ENCODE measurements around the gene PTPRK.

Gene PTPRK

GRCh38 chr6:127972815-127973214 is 547.6 kb downstream of the PTPRK start:
- no peak overlapping the region for H3K4me3 ChIP-seq
- no peaks in the 10 kb centered on the region for H3K9me3 ChIP-seq
- intact Hi-C loops (cut with DNase I; ENCODE audit: low total_unique reads) = no loop called here
- no peaks in the 10 kb centered on the region for H3K4me1 ChIP-seq
- peaks cover 45 to 63% (median 48%) of the 10 kb centered on the region in 3 donors for H3K36me3 ChIP-seq
- H3K27ac ChIP-seq = no peak overlapping the region
- TF ChIP-seq CTCF (IDR thresholded peaks at IDR 0.05) = no peak
- no peaks in the 10 kb centered on the region for H3K27me3 ChIP-seq
- no peak for DNase-seq

GRCh38 chr6:127971945-127972391 is 548.4 kb downstream of the PTPRK start:
- H3K4me1 ChIP-seq = no peaks in the 10 kb centered on the region
- intact Hi-C loops (cut with DNase I; ENCODE audit: low total_unique reads) = no loop called here
- H3K9me3 ChIP-seq = no peaks in the 10 kb centered on the region
- H3K36me3 ChIP-seq = peaks cover 41 to 57% (median 49%) of the 10 kb centered on the region in 3 donors
- TF ChIP-seq CTCF (IDR thresholded peaks at IDR 0.05) = no peak
- H3K27ac ChIP-seq = no peak overlapping the region
- DNase-seq = no peak
- no peak overlapping the region for H3K4me3 ChIP-seq
- H3K27me3 ChIP-seq = no peaks in the 10 kb centered on the region

GRCh38 chr6:127971386-127971785 is 549.0 kb downstream of the PTPRK start:
- Histone ChIP-seq H3K9me3 (no peaks in the 10 kb centered on the region), H3K4me3 (no peak overlapping the region), H3K27ac (no peak overlapping the region), H3K27me3 (no peaks in the 10 kb centered on the region), H3K36me3 (peaks cover 35 to 51% (median 49%) of the 10 kb centered on the region in 3 donors), H3K4me1 (no peaks in the 10 kb centered on the region)
- intact Hi-C loops (cut with DNase I; ENCODE audit: low total_unique reads) = no loop called here
- DNase-seq = no peak
- TF ChIP-seq CTCF (IDR thresholded peaks at IDR 0.05) = no peak

GRCh38 chr6:127969701-127970100 is 550.7 kb downstream of the PTPRK start:
- no peaks in the 10 kb centered on the region for H3K27me3 ChIP-seq
- intact Hi-C loops (cut with DNase I; ENCODE audit: low total_unique reads) = no loop called here
- peaks cover 24 to 46% (median 42%) of the 10 kb centered on the region in 3 donors for H3K36me3 ChIP-seq
- no peaks in the 10 kb centered on the region for H3K4me1 ChIP-seq
- no peak overlapping the region for H3K4me3 ChIP-seq
- TF ChIP-seq CTCF (IDR thresholded peaks at IDR 0.05) = no peak
- H3K27ac ChIP-seq = no peak overlapping the region
- H3K9me3 ChIP-seq = no peaks in the 10 kb centered on the region
- no peak for DNase-seq

- H3K36me3 ChIP-seq = peaks cover 24 to 46% (median 39%) of the 10 kb centered on the region in 3 donors
- intact Hi-C loops (cut with DNase I; ENCODE audit: low total_unique reads) = no loop called here
- H3K27me3 ChIP-seq = no peaks in the 10 kb centered on the region
- DNase-seq = no peak
- no peak overlapping the region for H3K4me3 ChIP-seq
- no peaks in the 10 kb centered on the region for H3K4me1 ChIP-seq
- H3K9me3 ChIP-seq = no peaks in the 10 kb centered on the region
- TF ChIP-seq CTCF (IDR thresholded peaks at IDR 0.05) = no peak
- H3K27ac ChIP-seq = no peak overlapping the region
These were observed 552.0 kb downstream of the PTPRK start for GRCh38 chr6:127968394-127968793.

DNA sequence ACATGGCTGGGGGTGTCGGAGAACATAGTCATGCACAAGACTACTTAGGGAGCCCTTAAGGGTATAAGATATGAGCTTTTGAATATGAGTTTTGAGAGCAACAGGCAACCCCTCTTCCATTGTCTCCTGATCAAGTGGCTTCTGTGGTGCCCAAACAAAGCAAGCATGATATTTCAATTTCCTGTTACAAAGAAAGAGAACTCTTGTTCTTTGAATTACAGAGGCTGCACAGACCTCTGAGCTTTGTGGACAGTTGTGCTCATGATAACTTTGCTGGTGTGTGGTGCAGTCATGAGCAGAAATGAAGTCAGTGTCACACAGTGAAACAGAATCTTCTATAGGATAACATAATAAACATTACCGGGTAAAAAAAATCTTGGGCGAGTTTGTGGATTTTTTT is 552.7 kb downstream of the PTPRK start:
- Histone ChIP-seq H3K27ac (no peak overlapping the region), H3K9me3 (no peaks in the 10 kb centered on the region), H3K36me3 (peaks cover 24 to 39% (median 34%) of the 10 kb centered on the region in 3 donors), H3K4me1 (no peaks in the 10 kb centered on the region), H3K4me3 (no peak overlapping the region), H3K27me3 (no peaks in the 10 kb centered on the region)
- intact Hi-C loops (cut with DNase I; ENCODE audit: low total_unique reads) = no loop called here
- DNase-seq = no peak
- TF ChIP-seq CTCF (IDR thresholded peaks at IDR 0.05) = no peak

Measured in tibial artery (tissue), 4 donors.